Stimulated activated effector memory CD8-positive, alpha-beta T cell treated with anti-CD3 and anti-CD28 coated beads, Interleukin-12 subunit alpha, Interleukin-12 subunit beta, amount 100 ng/mL, for 72 hours (primary cell): ENCODE data around the gene ECE1.
"Not testable (repeated sequence)": the region's sequence is repeated elsewhere in the genome, so short reads cannot be mapped to it uniquely, and the experiment has no call there.

ENCODE experiments used
- ATAC-seq: fragments of 150-1000 bp; cut with Tn5 transposase; 2 replicates; pipeline ENCODE4 v1.10.0; 2021
- DNase-seq, 2 donors: peaks; one replicate each; pipeline ENCODE4 v3.0.0; 2021 to 2022; ENCODE audit warnings: low spot score in 2 of 2
- H3K27ac Mint-ChIP-seq: one replicate; pipeline ENCODE4 v1.8.0; 2022; ENCODE audit warnings: mild to moderate bottlenecking, mixed read lengths
- H3K36me3 Mint-ChIP-seq: one replicate; pipeline ENCODE4 v1.8.0; 2022; ENCODE audit warnings: mild to moderate bottlenecking, mixed read lengths
- H3K4me1 Mint-ChIP-seq: one replicate; pipeline ENCODE4 v1.8.0; 2022; ENCODE audit warnings: mixed read lengths
- H3K4me3 Mint-ChIP-seq: one replicate; pipeline ENCODE4 v1.8.0; 2022; ENCODE audit warnings: mild to moderate bottlenecking, mixed read lengths
- H3K9me3 Mint-ChIP-seq: one replicate; pipeline ENCODE4 v1.8.0; 2022; ENCODE audit warnings: mixed read lengths

ECE1 gene

GRCh38 chr1:21201238-21201637 lies 89.0 kb downstream of the ECE1 start:
- not testable (repeated sequence) for H3K9me3 Mint-ChIP-seq, H3K4me1 Mint-ChIP-seq, DNase-seq

DNA sequence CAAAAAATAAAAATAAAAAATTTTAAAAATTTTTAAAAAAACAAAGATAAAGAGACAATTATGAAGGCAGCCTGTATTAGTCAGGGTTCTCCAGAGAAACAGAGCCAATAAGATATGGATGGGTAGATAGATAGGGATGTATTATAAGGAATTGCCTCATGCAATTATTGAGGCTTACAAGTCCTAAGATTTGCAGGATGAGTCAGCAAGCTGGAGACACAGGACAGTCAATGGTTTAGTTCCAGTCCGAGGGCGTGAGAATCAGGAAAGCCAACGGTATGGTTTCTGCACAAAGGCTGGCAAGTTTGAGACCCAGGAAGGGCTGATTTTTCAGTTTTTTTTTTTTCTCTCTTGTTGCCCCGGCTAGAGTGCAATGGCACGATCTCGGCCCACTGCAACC lies 89.5 kb downstream of the ECE1 start:
- no peaks in the 10 kb centered on the region for H3K36me3 Mint-ChIP-seq
- no peaks in the 10 kb centered on the region for H3K4me1 Mint-ChIP-seq
- H3K9me3 Mint-ChIP-seq, result no peaks in the 10 kb centered on the region
- no peak overlapping the region for H3K4me3 Mint-ChIP-seq
- DNase-seq (no peak), ATAC-seq (no peak)
- no peak overlapping the region for H3K27ac Mint-ChIP-seq

More at GRCh38 chr1:21201238-21201637, 89.0 kb downstream of the ECE1 start:
- not testable (repeated sequence) for H3K36me3 Mint-ChIP-seq, H3K4me3 Mint-ChIP-seq, ATAC-seq, H3K27ac Mint-ChIP-seq

- H3K36me3 Mint-ChIP-seq, result no peaks in the 10 kb centered on the region
- no peak overlapping the region for H3K27ac Mint-ChIP-seq
- DNase-seq (no peak), ATAC-seq (no peak)
- no peaks in the 10 kb centered on the region for H3K9me3 Mint-ChIP-seq
- H3K4me1 Mint-ChIP-seq, result no peaks in the 10 kb centered on the region
- H3K4me3 Mint-ChIP-seq, result no peak overlapping the region
Observed at GRCh38 chr1:21198929-21199328, 91.3 kb downstream of the ECE1 start.

GRCh38 chr1:21192871-21193270 lies 97.4 kb downstream of the ECE1 start:
- Mint-ChIP-seq H3K4me1 (peaks cover 12% of the 10 kb centered on the region), H3K4me3 (no peak overlapping the region), H3K27ac (no peak overlapping the region), H3K9me3 (no peaks in the 10 kb centered on the region), H3K36me3 (no peaks in the 10 kb centered on the region)
- DNase-seq (no peak), ATAC-seq (no peak)

GRCh38 chr1:21192284-21192683 lies 98.0 kb downstream of the ECE1 start:
- ATAC-seq (no peak), DNase-seq (no peak)
- H3K36me3 Mint-ChIP-seq, result no peaks in the 10 kb centered on the region
- H3K9me3 Mint-ChIP-seq, result no peaks in the 10 kb centered on the region
- no peak overlapping the region for H3K27ac Mint-ChIP-seq
- H3K4me3 Mint-ChIP-seq, result no peak overlapping the region
- H3K4me1 Mint-ChIP-seq, result peaks cover 12% of the 10 kb centered on the region

DNA sequence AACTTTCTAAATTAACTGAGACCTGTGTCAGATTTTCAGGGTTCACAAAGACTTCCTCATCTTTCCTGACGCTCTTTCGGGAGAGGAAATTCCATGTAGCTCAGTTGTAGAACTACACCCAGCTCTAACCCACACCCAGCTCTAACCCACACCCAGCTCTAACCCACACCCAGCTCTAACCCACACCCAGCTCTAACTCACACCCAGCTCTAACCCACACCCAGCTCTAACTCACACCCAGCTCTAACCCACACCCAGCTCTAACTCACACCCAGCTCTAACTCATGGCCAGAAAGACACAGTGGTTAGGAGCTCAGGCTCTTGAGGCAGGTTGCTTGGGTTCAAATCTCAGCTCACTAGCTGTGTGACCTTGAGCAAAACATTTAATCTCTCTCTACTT lies 99.5 kb downstream of the ECE1 start:
- H3K9me3 Mint-ChIP-seq, H3K36me3 Mint-ChIP-seq, ATAC-seq, DNase-seq, H3K4me3 Mint-ChIP-seq, H3K27ac Mint-ChIP-seq: not testable (repeated sequence)
- peaks cover 12% of the 10 kb centered on the region for H3K4me1 Mint-ChIP-seq

- ATAC-seq (no peak), DNase-seq (no peak)
- Mint-ChIP-seq H3K36me3 (no peaks in the 10 kb centered on the region), H3K27ac (no peak overlapping the region), H3K4me1 (peaks cover 12% of the 10 kb centered on the region), H3K4me3 (no peak overlapping the region), H3K9me3 (no peaks in the 10 kb centered on the region)
Observed at GRCh38 chr1:21189906-21190500, 100.3 kb downstream of the ECE1 start.

DNA sequence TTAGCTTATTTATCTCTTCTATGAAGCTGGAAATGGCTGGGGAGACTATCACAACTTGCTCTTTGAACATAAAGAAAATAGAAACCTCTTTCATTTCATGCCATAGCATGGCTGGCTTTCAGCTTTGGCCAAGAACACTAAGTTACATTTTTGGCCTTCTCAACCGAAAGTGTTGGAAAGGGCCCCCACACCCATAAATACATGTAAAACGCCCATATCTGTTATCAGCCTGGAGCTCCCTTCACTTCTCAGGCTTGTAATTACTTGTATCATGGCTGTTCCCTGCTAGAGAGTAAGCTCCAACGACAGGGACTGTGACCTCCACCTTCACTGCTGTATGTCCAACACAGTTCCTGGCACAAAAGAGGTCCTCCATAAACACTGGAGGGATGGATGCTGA lies 100.8 kb downstream of the ECE1 start:
- peaks cover 12% of the 10 kb centered on the region for H3K4me1 Mint-ChIP-seq
- no peaks in the 10 kb centered on the region for H3K9me3 Mint-ChIP-seq
- H3K36me3 Mint-ChIP-seq, result no peaks in the 10 kb centered on the region
- no peak for DNase-seq
- H3K27ac Mint-ChIP-seq, result no peak overlapping the region
- no peak for ATAC-seq
- H3K4me3 Mint-ChIP-seq, result no peak overlapping the region

GRCh38 chr1:21188235-21188634 lies 102.0 kb downstream of the ECE1 start:
- no peak for ATAC-seq
- H3K4me1 Mint-ChIP-seq, result peaks cover 12% of the 10 kb centered on the region
- H3K27ac Mint-ChIP-seq, result no peak overlapping the region
- DNase-seq, result no peak
- H3K36me3 Mint-ChIP-seq, result no peaks in the 10 kb centered on the region
- no peaks in the 10 kb centered on the region for H3K9me3 Mint-ChIP-seq
- H3K4me3 Mint-ChIP-seq, result no peak overlapping the region

DNA sequence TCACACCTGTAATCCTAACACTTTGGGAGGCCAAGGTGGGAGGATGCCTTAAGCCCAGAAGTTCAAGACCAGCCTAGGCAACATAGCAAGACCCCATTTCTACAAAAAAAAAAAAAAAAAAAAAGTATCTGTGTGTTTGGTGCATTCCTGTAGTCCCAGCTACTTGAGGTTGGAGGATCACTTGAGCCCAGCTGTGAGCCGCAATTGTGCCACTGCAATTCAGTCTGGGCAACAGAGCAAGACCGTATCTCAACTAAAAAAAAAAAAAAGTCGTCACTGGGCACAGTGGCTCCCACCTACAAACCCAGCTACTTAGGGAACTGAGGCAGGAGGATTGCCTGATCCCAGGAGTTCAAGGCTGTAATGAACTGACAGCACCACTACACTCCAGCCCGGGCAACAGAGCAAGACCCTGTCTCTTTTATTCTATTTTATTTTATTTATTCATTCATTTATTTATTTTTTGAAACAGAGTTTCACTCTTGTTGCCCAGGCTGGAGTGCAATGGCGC lies 105.0 kb downstream of the ECE1 start:
- no peak overlapping the region for H3K4me3 Mint-ChIP-seq
- H3K9me3 Mint-ChIP-seq, result no peaks in the 10 kb centered on the region
- H3K36me3 Mint-ChIP-seq, result no peaks in the 10 kb centered on the region
- ATAC-seq, result no peak
- DNase-seq, result no peak
- H3K4me1 Mint-ChIP-seq, result peaks cover 5% of the 10 kb centered on the region
- H3K27ac Mint-ChIP-seq, result no peak overlapping the region

DNA sequence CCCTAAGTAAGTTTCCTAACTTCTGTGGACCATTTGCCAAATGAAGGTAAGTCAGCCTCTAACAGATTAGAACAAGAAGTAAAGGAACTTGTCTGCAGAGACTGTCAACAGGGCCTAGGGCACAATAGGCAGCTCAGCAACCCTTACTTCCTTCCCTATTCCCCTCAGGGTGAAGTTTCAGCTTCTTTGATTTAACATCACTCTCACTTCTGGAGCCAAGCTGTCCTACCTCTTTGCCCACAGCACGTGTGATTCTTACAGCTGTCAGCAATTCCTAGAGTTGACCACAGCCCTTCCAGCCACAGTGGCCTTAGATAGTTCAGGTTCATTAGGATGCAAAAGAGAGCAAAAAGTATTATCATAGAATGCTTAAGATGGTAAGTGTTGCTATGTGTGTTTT lies 106.0 kb downstream of the ECE1 start:
- H3K36me3 Mint-ChIP-seq, result no peaks in the 10 kb centered on the region
- no peaks in the 10 kb centered on the region for H3K9me3 Mint-ChIP-seq
- H3K4me3 Mint-ChIP-seq, result no peak overlapping the region
- no peaks in the 10 kb centered on the region for H3K4me1 Mint-ChIP-seq
- no peak overlapping the region for H3K27ac Mint-ChIP-seq
- no peak for ATAC-seq
- no peak for DNase-seq

DNA sequence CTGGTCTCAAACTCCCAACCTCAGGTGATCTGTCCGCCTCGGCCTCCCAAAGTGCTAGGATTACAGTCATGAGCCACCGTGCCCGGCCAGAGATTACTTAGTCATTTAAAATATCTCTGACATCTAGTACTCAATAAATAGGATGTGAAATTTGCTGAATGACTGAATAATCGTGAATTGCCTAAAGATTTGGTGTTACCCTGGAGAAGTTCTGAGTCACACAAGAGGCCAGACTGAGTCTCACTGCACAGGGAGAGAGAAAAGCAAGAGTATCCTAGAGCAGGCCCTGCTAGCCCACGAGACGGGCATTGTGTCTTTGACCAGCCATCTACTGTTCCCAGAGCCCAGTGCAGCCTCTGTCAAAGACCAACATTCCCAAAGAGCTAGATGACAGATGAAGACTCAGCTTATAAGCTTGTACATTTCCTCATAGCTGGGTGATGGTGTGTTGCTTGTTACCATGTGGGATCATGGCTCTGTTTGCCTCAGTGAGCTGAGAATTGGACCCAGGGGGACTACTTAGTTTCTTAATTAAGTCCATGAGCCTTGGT lies 108.0 kb downstream of the ECE1 start:
- ATAC-seq (no peak), DNase-seq (no peak)
- H3K27ac Mint-ChIP-seq, result no peak overlapping the region
- H3K36me3 Mint-ChIP-seq, result no peaks in the 10 kb centered on the region
- no peaks in the 10 kb centered on the region for H3K9me3 Mint-ChIP-seq
- no peaks in the 10 kb centered on the region for H3K4me1 Mint-ChIP-seq
- H3K4me3 Mint-ChIP-seq, result no peak overlapping the region

DNA sequence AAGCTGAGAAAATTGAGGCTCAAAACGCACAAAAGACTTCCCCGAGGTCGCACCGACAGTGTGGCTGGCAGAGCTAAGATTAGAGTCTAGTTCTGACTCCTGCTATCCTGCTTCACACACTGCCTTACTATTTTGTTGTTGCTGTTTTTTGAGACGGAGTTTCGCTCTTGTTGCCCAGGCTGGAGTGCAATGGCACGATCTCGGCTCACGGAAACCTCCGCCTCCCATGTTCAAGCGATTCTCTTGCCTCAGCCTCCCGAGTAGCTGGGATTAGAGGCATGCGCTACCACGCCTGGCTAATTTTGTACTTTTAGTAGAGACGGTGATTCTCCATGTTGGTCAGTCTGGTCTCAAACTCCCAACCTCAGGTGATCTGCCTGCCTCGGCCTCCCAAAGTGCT lies 112.0 kb downstream of the ECE1 start:
- not testable (repeated sequence) for DNase-seq, H3K9me3 Mint-ChIP-seq, H3K27ac Mint-ChIP-seq, ATAC-seq
- peak overlapping the region; percentile 14 for H3K4me3 Mint-ChIP-seq
- H3K36me3 Mint-ChIP-seq, result peaks cover 15% of the 10 kb centered on the region
- H3K4me1 Mint-ChIP-seq, result peaks cover 22% of the 10 kb centered on the region

DNA sequence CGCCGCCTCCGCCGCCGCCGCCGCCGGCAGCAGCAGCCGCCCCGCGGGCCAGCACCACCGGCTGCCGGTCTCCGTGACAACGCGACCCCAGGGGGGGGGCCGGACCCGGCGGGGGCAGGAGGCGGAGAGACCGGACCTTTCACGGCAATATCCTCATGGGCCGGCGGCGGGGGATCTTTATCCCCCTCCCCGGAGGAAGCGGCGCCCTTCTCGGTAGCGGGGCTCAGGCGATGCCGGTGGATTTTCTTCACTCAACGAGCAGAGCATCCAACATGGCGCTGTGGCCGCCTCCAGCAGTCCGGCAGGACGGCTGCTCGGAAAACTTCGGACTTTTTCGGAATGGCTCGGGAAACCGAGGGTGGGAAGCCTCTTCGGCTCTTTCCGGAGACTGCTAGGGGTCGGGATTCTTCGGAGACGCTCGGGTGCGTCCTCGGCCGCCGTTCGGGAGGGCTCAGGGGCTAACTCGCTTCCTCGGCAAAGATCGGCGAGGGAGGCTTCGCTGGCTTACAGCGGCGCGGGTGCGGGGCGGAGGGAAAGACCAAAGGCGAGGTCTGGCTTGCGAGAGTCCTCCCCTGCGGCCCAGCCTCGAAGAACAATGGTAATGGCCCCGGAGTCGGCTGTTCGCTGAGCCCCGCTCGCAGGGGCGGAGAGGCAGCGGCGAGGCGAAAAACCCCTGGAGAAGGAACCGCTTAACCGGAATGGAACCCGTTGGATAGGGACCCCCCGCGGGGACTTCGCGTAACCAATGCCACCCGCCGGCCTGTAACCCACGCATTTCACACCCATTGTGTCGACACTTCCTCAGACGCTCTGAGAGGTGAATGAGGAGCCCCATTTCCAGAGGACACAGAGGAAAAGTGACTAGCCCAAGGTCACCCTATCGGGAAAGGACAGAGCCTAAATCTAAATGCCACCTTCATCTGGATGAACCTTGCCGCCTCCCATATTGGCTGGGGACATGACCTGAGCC lies 113.4 kb downstream of the ECE1 start, which contains the start of gene EIF4G3:
Gene EIF4G3, minus strand, starts transcription at position 312 of the 970 bp plus-strand sequence. CDS start 174,155 bp downstream, outside the sequence.
- Mint-ChIP-seq H3K4me1 (peaks cover 28% of the 10 kb centered on the region), H3K36me3 (peaks cover 15% of the 10 kb centered on the region), H3K4me3 (peak within 1 kb of the TSS; percentile 87), H3K27ac (peak within 1 kb of the TSS; percentile 93), H3K9me3 (no peaks in the 10 kb centered on the region)
- peak; percentile 93 for ATAC-seq
- peak; percentile 100 for DNase-seq
